AG04450 (cell line): ENCODE measurements around the gene SEMA5A. TPM values are rescaled to one million over a fixed set of nuclear protein-coding genes. Genes with fewer than 3 reads are reported as not detected.
"Not testable (repeated sequence)": the region's sequence is repeated elsewhere in the genome, so short reads cannot be mapped to it uniquely, and the experiment has no call there.

Source experiments
- CTCF ChIA-PET: fragments of 300-600, 350-600 bp; formaldehyde crosslinking; extraction: SDS; loops from one replicate; lab custom pipeline; 2022; ENCODE audit warnings: antibody characterized with exemption, inconsistent platforms; lab: Charles Lee
- POLR2A ChIA-PET: fragments of 350-600 bp; formaldehyde crosslinking; extraction: SDS; loops from one replicate; lab custom pipeline; 2021; ENCODE audit warnings: antibody characterized with exemption, inconsistent platforms; lab: Yijun Ruan, JAX
- DNase-seq: peaks from one replicate; pipeline ENCODE4 v3.0.0-alpha.2; 2011; ENCODE audit warnings: low read depth, low spot score
- H3K27ac ChIP-seq: one replicate; pipeline ENCODE4 v1.5.1; 2012; ENCODE audit warnings: low read depth, low read length, control low read depth
- H3K27me3 ChIP-seq: one replicate; pipeline ENCODE4 v1.6.0; 2012; ENCODE audit warnings: low read length; ENCODE audit not compliant: control insufficient read depth, insufficient read depth
- H3K4me3 ChIP-seq: 2 replicates; pipeline ENCODE4 v1.5.1; 2011; ENCODE audit warnings: mild to moderate bottlenecking, low read depth, low read length, control low read depth
- H3K9me3 ChIP-seq: 2 replicates; pipeline ENCODE4 v1.5.1; 2012; ENCODE audit warnings: low read length; ENCODE audit not compliant: control insufficient read depth, insufficient read depth
- polyA plus RNA-seq: library from polyadenylated mRNA; depleted of rRNA; stranded (reverse); fragments of >200 nt; gene quantifications from 2 replicates; pipeline ENCODE4 v1.2.3, GENCODE V29; 2011
- TF ChIP-seq, protein P1 (sequence below): IDR thresholded peaks from 2 replicates; pipeline ENCODE4 v1.5.1; 2011; ENCODE audit warnings: low read depth, low read length, control low read depth, inconsistent platforms

The SEMA5A gene
- polyA plus RNA-seq, 1 experiment = 31.8 TPM

DNA sequence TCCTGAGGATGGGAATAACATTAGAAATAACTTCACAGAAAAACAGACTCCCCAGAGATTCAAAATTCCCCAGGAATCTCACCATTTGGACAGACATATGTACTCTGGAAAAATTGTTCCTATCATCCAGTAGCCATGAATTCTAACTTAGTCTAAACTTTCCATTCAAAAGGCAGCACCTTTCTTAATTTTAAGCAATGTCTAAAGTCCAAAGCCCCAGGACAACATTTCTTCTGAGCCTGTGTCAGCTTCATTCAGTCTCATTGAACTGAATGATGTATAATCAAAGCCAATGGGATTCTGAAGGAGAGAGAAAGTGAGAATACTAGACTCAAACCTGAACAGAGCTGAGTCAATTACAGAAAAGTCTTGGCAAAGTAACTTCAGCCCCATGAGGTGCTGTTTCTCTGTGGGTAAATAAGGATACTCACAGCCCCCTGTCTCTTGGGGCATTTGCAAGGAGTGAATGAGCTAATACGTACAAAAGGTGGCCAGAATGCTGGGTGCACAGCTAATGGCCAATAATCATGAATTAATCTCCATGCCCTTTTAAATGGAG, 140.6 kb downstream of the SEMA5A start:
- no peak for DNase-seq
- CTCF ChIA-PET = no interaction called here
- Histone ChIP-seq H3K27ac (no peak overlapping the region), H3K4me3 (no peak overlapping the region), H3K27me3 (no peaks in the 10 kb centered on the region), H3K9me3 (no peaks in the 10 kb centered on the region)
- POLR2A ChIA-PET = no interaction called here
- TF ChIP-seq, protein P1, sequence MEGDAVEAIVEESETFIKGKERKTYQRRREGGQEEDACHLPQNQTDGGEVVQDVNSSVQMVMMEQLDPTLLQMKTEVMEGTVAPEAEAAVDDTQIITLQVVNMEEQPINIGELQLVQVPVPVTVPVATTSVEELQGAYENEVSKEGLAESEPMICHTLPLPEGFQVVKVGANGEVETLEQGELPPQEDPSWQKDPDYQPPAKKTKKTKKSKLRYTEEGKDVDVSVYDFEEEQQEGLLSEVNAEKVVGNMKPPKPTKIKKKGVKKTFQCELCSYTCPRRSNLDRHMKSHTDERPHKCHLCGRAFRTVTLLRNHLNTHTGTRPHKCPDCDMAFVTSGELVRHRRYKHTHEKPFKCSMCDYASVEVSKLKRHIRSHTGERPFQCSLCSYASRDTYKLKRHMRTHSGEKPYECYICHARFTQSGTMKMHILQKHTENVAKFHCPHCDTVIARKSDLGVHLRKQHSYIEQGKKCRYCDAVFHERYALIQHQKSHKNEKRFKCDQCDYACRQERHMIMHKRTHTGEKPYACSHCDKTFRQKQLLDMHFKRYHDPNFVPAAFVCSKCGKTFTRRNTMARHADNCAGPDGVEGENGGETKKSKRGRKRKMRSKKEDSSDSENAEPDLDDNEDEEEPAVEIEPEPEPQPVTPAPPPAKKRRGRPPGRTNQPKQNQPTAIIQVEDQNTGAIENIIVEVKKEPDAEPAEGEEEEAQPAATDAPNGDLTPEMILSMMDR = no peak

DNA sequence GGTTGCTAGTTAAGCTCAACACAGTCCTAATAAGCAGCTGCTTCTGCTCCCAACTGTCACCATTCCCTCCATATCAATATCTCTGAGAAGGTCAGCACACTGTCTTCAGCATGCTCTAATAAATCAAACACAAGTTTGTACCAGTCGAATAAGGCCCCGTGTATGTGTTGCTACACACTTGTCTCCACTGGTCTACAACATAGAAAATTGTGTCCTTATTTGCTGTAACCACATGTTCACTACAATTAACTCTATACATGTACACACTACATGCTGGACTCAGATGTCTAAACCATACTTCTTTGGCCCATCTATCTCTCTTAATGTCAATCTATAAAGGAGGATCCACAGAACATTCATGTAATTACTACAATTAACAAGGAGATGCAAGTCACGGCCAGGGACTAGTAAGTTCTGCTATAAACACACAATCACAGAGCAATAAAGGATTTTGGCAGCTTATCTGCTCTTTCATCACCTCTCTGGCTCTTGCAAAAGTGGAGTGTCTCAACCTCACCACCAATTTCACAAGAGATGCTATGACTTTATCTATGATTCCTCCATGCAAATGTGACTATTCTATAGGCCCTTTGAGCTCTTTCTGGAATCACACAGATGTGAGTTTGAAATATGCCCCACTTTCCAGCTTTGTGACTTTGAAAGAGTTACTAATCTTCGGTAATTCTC, 143.9 kb downstream of the SEMA5A start:
- no peak for DNase-seq
- ChIA-PET CTCF (no interaction called here), POLR2A (no interaction called here)
- H3K27ac ChIP-seq = no peak overlapping the region
- TF ChIP-seq, protein P1 = no peak
- no peak overlapping the region for H3K4me3 ChIP-seq
- H3K27me3 ChIP-seq = no peaks in the 10 kb centered on the region
- H3K9me3 ChIP-seq = no peaks in the 10 kb centered on the region

DNA sequence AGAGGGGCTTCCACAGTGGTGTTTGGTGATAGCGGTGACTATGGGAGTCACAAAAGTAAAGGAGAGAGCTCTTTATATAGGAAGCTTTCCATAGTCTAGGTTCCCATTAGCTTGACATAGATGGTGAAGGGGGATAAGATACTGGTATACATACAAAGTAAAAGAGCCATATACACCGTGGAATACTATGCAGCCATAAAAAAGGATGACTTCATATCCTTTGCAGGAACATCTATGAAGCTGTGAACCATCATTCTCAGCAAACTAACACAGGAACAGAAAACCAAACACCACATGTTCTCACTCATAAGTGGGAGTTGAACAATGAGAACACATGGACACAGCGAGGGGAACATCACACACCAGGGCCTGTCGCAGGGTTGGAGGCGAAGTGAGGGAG, 146.1 kb downstream of the SEMA5A start:
- H3K4me3 ChIP-seq, H3K9me3 ChIP-seq, CTCF ChIA-PET, H3K27ac ChIP-seq, DNase-seq, H3K27me3 ChIP-seq, POLR2A ChIA-PET: not testable (repeated sequence)

DNA sequence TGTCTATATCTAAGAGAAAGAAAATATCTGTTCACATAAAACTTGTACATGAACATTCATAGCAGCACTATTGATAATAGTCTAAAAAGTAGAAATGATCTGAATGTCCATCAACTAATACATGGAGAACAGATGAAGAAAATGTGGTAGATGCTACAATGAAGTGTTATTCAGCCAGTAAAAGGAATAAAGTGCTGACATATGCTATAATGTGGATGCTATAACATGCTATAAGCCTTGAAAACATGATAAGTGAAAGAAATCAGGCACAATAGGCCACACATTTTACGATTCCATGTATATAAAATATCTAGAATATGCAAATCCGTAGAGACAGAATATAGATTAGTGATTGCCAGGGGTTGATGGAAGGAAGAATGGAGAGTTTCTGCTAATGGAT, 146.8 kb downstream of the SEMA5A start:
- Histone ChIP-seq H3K4me3 (no peak overlapping the region), H3K27ac (no peak overlapping the region), H3K9me3 (no peaks in the 10 kb centered on the region), H3K27me3 (no peaks in the 10 kb centered on the region)
- ChIA-PET CTCF (no interaction called here), POLR2A (no interaction called here)
- TF ChIP-seq, protein P1 = no peak
- DNase-seq = no peak

DNA sequence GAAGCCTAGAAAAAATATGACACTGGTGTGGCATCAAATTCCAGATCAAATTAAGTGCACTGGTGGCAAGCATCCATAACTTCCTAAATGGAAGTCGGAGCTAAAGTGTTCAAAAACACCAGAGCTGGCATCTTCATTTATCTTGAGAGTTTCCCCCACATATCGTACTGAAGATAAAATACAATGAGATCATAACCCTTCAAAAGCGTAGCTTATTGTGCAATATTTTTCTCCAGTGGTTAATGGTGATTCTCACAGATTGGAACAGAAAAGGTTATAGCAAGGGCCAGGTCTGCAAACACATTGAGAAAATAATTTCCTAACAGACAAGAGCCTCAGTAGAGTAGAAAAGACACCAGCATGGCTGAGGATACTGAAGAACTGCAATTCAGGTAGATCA, 147.6 kb downstream of the SEMA5A start:
- no peak for DNase-seq
- H3K27me3 ChIP-seq = no peaks in the 10 kb centered on the region

More for the DNA sequence above, 147.6 kb downstream of the SEMA5A start:
- ChIA-PET POLR2A (no interaction called here), CTCF (no interaction called here)
- Histone ChIP-seq H3K27ac (no peak overlapping the region), H3K4me3 (no peak overlapping the region), H3K9me3 (no peaks in the 10 kb centered on the region)
- TF ChIP-seq, protein P1 = no peak
